K562 (cell line): ENCODE results near the gene EFCAB12. TPM values are rescaled to one million over a fixed set of nuclear protein-coding genes. Genes with fewer than 3 reads are reported as not detected.
A peak's percentile ranks its signal among the peaks of the same experiment; 100 is the strongest.

ENCODE experiments used
- FOSL1 ChIP-seq: fragments of 200-800 bp; sonication (Bioruptor generic); conservative IDR thresholded peaks from 2 replicates; pipeline ENCODE4 v1.6.1; 2016; ENCODE audit warnings: missing genetic modification characterization, missing compliant biosample characterization
- GTF2E2 ChIP-seq: fragments of 200-800 bp; sonication (Bioruptor generic); IDR thresholded peaks from 2 replicates; pipeline ENCODE4 v1.6.1; 2016; ENCODE audit warnings: missing genetic modification characterization, missing compliant biosample characterization
- KDM1A ChIP-seq, 2 experiments: fragments of 450-650 bp; IDR thresholded peaks; 2 replicates each; pipeline ENCODE4 v1.6.1; 2016; ENCODE audit warnings: mild to moderate bottlenecking in 2 of 2
- L3MBTL2 ChIP-seq: fragments of 450-650 bp; IDR thresholded peaks from 2 replicates; pipeline ENCODE4 v1.6.1; 2016; ENCODE audit warnings: mild to moderate bottlenecking, moderate library complexity
- NFE2L1 ChIP-seq: fragments of 450-650 bp; IDR thresholded peaks from 2 replicates; pipeline ENCODE4 v1.6.1; 2016; ENCODE audit warnings: missing genetic modification characterization, low read depth, mild to moderate bottlenecking, missing compliant biosample characterization, moderate library complexity, borderline replicate concordance
- NR2C2 ChIP-seq, 2 experiments: fragments of 200-800 bp in 1 of 2; sonication (Bioruptor generic) in 1 of 2; sonication (generic) in 1 of 2; formaldehyde crosslinking in 1 of 2; IDR thresholded peaks; 2 replicates each; pipeline versions ENCODE4 v1.6.1 to v1.8.0; 2016 to 2022; ENCODE audit warnings: mild to moderate bottlenecking in 1 of 2, missing compliant biosample characterization in 1 of 2, missing genetic modification characterization in 1 of 2, missing genetic modification reagents in 1 of 2
- NRF1 ChIP-seq, 2 experiments: fragments of 450-650 bp; IDR thresholded peaks in 1 of 2; conservative IDR thresholded peaks in 1 of 2; 2 replicates each; pipeline ENCODE4 v1.6.1; 2014; ENCODE audit warnings: mild to moderate bottlenecking in 2 of 2
- SIRT6 ChIP-seq: IDR thresholded peaks from one replicate; pipeline ENCODE4 v1.6.1; 2012; ENCODE audit warnings: low read depth, mild to moderate bottlenecking, control low read depth, inconsistent platforms, low read length, moderate library complexity
- SMAD2 ChIP-seq: fragments of 150-350 bp; IDR thresholded peaks from 2 replicates; pipeline ENCODE4 v1.6.1; 2014; ENCODE audit warnings: low read depth, mild to moderate bottlenecking, low read length
- TRIM25 ChIP-seq: fragments of 450-650 bp; IDR thresholded peaks from 2 replicates; pipeline ENCODE4 v1.7.0; 2016; ENCODE audit warnings: borderline replicate concordance
- TSC22D4 ChIP-seq: fragments of 450-650 bp; IDR thresholded peaks from 2 replicates; pipeline ENCODE4 v1.6.1; 2016; ENCODE audit warnings: missing genetic modification characterization, missing biosample characterization, control low read depth
- ZBTB11 ChIP-seq, 3 experiments: fragments of 200-800 bp in 1 of 3; fragments of 250-450 bp in 1 of 3; fragments of 450-650 bp in 1 of 3; sonication (Bioruptor Pico) in 1 of 3; sonication (Bioruptor generic) in 1 of 3; formaldehyde crosslinking in 1 of 3; IDR thresholded peaks; 2 replicates each; pipeline versions ENCODE4 v1.6.1 to v1.8.0; 2016 to 2022; ENCODE audit warnings: mild to moderate bottlenecking in 2 of 3, missing genetic modification characterization in 2 of 3, missing compliant biosample characterization in 1 of 3, moderate library complexity in 1 of 3
- ZFX ChIP-seq: sonication (generic); formaldehyde crosslinking; IDR thresholded peaks from 2 replicates; pipeline ENCODE4 v1.8.0; 2022; ENCODE audit warnings: mild to moderate bottlenecking, missing genetic modification reagents, moderate library complexity
- polyA plus RNA-seq, 8 experiments: library from polyadenylated mRNA; depleted of rRNA in 4 of 8; stranded (reverse) in 5 of 8; unstranded in 3 of 8; fragments of >200 nt; fragmentation: Nextera tagmentation in 2 of 8; fragmentation: Illumina TruSeq in 1 of 8; extraction: Ambion mirVana in 2 of 8; extraction: Trizol in 1 of 8; gene quantifications; 2 replicates each; pipeline versions ENCODE4 v1.2.1 to v1.2.3, GENCODE V29; 2011 to 2014; ENCODE audit warnings: inconsistent platforms in 1 of 8, missing spikeins in 1 of 8
- total RNA-seq, 7 experiments: library from RNA; depleted of rRNA in 6 of 7; stranded (reverse); fragments of >200 nt in 6 of 7; fragmentation: Illumina TruSeq in 2 of 7; extraction: Trizol in 2 of 7; gene quantifications; 2 replicates each; pipeline versions ENCODE4 v1.2.1 to v1.2.3, GENCODE V29; 2011 to 2021; ENCODE audit warnings: low replicate concordance in 1 of 7
- TF ChIP-seq, protein P1 (sequence below): fragments of 450-650 bp; IDR thresholded peaks from 2 replicates; pipeline ENCODE4 v1.6.1; 2016; ENCODE audit warnings: low read depth

The EFCAB12 gene
- total and polyA plus RNA-seq, 9 of the 15 experiments (the other 6 are each of a cell fraction or from before 2014, with no cell fraction given) = 0.08 to 0.95 (median 0.56) TPM; not detected in 1

- TF ChIP-seq NRF1 (conservative IDR thresholded peaks at IDR 0.05 in 1 of 2, IDR thresholded peaks at IDR 0.05 in 1 of 2) (no peak), SIRT6 (no peak), GTF2E2 (tag) (peak; percentile 36; the same call in 1 of the 2 replicates), NFE2L1 (tag) (no peak), FOSL1 (tag) (no peak), ZBTB11 (CRISPR knock-in tag; IDR thresholded peaks at IDR 0.05) (peak in 1 of 3 experiments; percentile 10; a peak in 1 of 6 replicates), KDM1A (IDR thresholded peaks at IDR 0.05) (0 out of 4 replicates have a peak, but pooled peaks of 1 of the 2 experiments have one; percentile 10), ZFX (CRISPR knock-in tag) (peak; percentile 46), L3MBTL2 (peak; percentile 27; the same call in 1 of the 2 replicates), TRIM25 (no peak), NR2C2 (CRISPR knock-in tag; IDR thresholded peaks at IDR 0.05) (no peak), NR2C2 (tag; IDR thresholded peaks at IDR 0.05) (no peak), SMAD2 (no peak), TSC22D4 (no peak)
- TF ChIP-seq, protein P1, sequence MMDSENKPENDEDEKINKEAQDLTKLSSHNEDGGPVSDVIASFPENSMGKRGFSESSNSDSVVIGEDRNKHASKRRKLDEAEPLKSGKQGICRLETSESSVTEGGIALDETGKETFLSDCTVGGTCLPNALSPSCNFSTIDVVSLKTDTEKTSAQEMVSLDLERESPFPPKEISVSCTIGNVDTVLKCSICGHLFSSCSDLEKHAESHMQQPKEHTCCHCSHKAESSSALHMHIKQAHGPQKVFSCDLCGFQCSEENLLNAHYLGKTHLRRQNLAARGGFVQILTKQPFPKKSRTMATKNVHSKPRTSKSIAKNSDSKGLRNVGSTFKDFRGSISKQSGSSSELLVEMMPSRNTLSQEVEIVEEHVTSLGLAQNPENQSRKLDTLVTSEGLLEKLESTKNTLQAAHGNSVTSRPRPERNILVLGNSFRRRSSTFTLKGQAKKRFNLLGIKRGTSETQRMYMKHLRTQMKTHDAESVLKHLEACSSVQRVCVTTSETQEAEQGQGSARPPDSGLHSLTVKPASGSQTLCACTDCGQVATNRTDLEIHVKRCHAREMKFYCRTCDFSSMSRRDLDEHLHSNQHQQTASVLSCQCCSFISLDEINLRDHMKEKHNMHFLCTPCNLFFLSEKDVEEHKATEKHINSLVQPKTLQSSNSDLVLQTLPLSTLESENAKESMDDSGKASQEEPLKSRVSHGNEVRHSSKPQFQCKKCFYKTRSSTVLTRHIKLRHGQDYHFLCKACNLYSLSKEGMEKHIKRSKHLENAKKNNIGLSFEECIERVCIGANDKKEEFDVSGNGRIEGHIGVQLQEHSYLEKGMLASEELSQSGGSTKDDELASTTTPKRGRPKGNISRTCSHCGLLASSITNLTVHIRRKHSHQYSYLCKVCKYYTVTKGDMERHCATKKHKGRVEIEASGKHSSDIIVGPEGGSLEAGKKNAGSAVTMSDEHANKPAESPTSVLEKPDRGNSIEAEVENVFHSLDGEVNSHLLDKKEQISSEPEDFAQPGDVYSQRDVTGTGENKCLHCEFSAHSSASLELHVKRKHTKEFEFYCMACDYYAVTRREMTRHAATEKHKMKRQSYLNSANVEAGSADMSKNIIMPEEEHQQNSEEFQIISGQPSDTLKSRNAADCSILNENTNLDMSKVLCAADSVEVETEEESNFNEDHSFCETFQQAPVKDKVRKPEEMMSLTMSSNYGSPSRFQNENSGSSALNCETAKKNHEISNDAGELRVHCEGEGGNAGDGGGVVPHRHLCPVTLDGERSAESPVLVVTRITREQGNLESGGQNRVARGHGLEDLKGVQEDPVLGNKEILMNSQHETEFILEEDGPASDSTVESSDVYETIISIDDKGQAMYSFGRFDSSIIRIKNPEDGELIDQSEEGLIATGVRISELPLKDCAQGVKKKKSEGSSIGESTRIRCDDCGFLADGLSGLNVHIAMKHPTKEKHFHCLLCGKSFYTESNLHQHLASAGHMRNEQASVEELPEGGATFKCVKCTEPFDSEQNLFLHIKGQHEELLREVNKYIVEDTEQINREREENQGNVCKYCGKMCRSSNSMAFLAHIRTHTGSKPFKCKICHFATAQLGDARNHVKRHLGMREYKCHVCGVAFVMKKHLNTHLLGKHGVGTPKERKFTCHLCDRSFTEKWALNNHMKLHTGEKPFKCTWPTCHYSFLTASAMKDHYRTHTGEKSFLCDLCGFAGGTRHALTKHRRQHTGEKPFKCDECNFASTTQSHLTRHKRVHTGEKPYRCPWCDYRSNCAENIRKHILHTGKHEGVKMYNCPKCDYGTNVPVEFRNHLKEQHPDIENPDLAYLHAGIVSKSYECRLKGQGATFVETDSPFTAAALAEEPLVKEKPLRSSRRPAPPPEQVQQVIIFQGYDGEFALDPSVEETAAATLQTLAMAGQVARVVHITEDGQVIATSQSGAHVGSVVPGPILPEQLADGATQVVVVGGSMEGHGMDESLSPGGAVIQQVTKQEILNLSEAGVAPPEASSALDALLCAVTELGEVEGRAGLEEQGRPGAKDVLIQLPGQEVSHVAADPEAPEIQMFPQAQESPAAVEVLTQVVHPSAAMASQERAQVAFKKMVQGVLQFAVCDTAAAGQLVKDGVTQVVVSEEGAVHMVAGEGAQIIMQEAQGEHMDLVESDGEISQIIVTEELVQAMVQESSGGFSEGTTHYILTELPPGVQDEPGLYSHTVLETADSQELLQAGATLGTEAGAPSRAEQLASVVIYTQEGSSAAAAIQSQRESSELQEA = no peak
These were observed 32.6 kb upstream of the EFCAB12 start (continued) for GRCh38 chr3:129461022-129461421.
